Stomach (tissue), 9 donors: ENCODE results near the gene PEX12. TPM values are rescaled to one million over a fixed set of nuclear protein-coding genes. Genes with fewer than 3 reads are reported as not detected.

ENCODE experiments used
- DNase-seq, 2 donors: peaks; one replicate each; pipeline versions ENCODE4 v3.0.0 to v3.0.0-alpha.2; 2013 to 2019
- H3K27ac ChIP-seq, 5 donors: fragments of 200-600 bp in 4 of 5; sonication (generic) in 4 of 5; one replicate each; pipeline ENCODE4 v1.5.1; 2013 to 2019; ENCODE audit warnings: mild to moderate bottlenecking in 1 of 5, moderate library complexity in 1 of 5
- H3K27me3 ChIP-seq, 3 donors: fragments of 200-600 bp; sonication (generic); one replicate each; pipeline ENCODE4 v1.5.1; 2017 to 2019; ENCODE audit warnings: mixed run types in 1 of 3
- H3K36me3 ChIP-seq, 4 donors: fragments of 200-600 bp; sonication (generic); 1 replicate in 3 of 4; 2 replicates in 1 of 4; pipeline ENCODE4 v1.5.1; 2016 to 2019
- H3K4me1 ChIP-seq, 4 donors: fragments of 200-600 bp; sonication (generic); one replicate each; pipeline ENCODE4 v1.5.1; 2016 to 2019
- H3K4me3 ChIP-seq, 4 donors: fragments of 200-600 bp; sonication (generic) in 3 of 4; one replicate each; pipeline ENCODE4 v1.5.1; 2016 to 2019; ENCODE audit warnings: mild to moderate bottlenecking in 1 of 4
- H3K9me3 ChIP-seq, 4 donors: fragments of 200-600 bp; sonication (generic); one replicate each; pipeline ENCODE4 v1.5.1; 2016 to 2019
- EP300 ChIP-seq: sonication (generic); formaldehyde crosslinking; IDR thresholded peaks from one replicate; pipeline ENCODE4 v1.6.1; 2017; ENCODE audit warnings: antibody characterized with exemption
- POLR2A ChIP-seq, 4 donors: fragments of 450-650 bp; IDR thresholded peaks; one replicate each; pipeline ENCODE4 v1.6.1; 2016; ENCODE audit warnings: antibody characterized with exemption in 4 of 4, control low read depth in 2 of 4, mild to moderate bottlenecking in 1 of 4, moderate library complexity in 1 of 4
- POLR2AphosphoS5 ChIP-seq, 3 donors: sonication (generic); formaldehyde crosslinking; IDR thresholded peaks; one replicate each; pipeline ENCODE4 v1.6.1; 2016; ENCODE audit warnings: antibody characterized with exemption in 3 of 3
- WGBS, 5 donors: extraction: QIAGEN DNeasy Blood & Tissue Kit in 3 of 5; methylation state at CpG; one replicate each; pipeline versions ENCODE4 v1.1.5 to v1.1.7; 2013 to 2018; 5-methylcytosine and 5-hydroxymethylcytosine counted together
- intact Hi-C: fragments of 100-400 bp; cut with DNase I; formaldehyde crosslinking; loops from one replicate; pipeline ENCODE4 v1.15.1; 2023; ENCODE audit warnings: low total_unique reads
- polyA plus RNA-seq, 3 donors: library from polyadenylated mRNA; stranded (reverse); fragments of 200-250 nt; gene quantifications; one replicate each; pipeline ENCODE4 v1.2.3, GENCODE V29; 2013
- total RNA-seq, 5 donors: library from RNA; depleted of rRNA; stranded (reverse); fragments of >200 nt; gene quantifications; one replicate each; pipeline versions ENCODE4 v1.1.0 to v1.2.3, GENCODE V29; 2014 to 2016
- TF ChIP-seq, protein P1 (sequence below), 7 experiments: fragments of 450-650 bp in 4 of 7; fragments of 200-600 bp in 3 of 7; sonication (generic) in 3 of 7; IDR thresholded peaks; one replicate each; pipeline ENCODE4 v1.5.1; 2016 to 2019; ENCODE audit warnings: antibody characterized with exemption in 7 of 7, control low read depth in 2 of 7, mild to moderate bottlenecking in 1 of 7
- donor health status: healthy with polysubstance abuse.
- donor health status: Bipolar disorder and iron deficiency.
- donor health status: healthy.

The PEX12 gene
- total and polyA plus RNA-seq, 8 donors, result 0.58 to 3.2 (median 1.8) TPM; not detected in 1

GRCh38 chr17:35609831-35610230 lies 31.5 kb upstream of the PEX12 start:
- intact Hi-C loops, result loop anchor here (10.0 kb wide), 1 partner anchor 125 kb away; the partner anchor contains the start of gene RASL10B
- TF ChIP-seq POLR2A (IDR thresholded peaks at IDR 0.05) (no peak), EP300 (no peak), POLR2AphosphoS5 (IDR thresholded peaks at IDR 0.05) (no peak)
- TF ChIP-seq, protein P1, sequence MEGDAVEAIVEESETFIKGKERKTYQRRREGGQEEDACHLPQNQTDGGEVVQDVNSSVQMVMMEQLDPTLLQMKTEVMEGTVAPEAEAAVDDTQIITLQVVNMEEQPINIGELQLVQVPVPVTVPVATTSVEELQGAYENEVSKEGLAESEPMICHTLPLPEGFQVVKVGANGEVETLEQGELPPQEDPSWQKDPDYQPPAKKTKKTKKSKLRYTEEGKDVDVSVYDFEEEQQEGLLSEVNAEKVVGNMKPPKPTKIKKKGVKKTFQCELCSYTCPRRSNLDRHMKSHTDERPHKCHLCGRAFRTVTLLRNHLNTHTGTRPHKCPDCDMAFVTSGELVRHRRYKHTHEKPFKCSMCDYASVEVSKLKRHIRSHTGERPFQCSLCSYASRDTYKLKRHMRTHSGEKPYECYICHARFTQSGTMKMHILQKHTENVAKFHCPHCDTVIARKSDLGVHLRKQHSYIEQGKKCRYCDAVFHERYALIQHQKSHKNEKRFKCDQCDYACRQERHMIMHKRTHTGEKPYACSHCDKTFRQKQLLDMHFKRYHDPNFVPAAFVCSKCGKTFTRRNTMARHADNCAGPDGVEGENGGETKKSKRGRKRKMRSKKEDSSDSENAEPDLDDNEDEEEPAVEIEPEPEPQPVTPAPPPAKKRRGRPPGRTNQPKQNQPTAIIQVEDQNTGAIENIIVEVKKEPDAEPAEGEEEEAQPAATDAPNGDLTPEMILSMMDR (IDR thresholded peaks at IDR 0.05), result no peak

DNA sequence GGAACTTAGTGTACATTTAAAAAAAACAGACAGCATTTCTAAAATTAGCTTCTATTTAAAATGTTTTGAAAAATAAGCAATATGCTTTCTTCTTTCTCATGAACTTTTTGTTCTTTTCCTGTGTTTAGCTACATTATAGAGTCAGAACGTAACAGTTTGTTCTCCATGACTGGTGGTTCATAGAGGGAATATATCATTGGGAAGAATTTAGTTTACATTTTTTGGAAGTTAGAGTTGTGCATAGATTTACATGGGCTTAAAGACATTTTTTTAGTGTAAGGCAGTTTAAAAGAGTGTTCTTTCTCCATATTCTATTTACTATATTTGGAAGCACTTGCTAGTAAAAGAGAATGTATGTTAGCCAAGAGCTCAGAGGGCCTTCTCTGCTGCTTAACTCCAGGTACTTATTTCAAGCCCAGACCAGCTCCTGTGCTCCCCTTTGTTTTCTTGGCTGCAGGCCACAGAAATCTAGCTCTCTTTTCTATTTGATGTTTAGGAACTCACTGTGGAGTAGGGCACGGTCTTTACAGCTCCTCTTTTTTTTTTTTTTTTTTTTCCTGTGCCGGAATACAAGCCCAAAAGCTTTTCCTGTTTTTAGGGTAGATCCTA lies 29.0 kb upstream of the PEX12 start:
- no peaks in the 10 kb centered on the region for H3K9me3 ChIP-seq
- H3K4me1 ChIP-seq, result peaks cover 0 to 16% (median 0%) of the 10 kb centered on the region in 4 donors
- H3K27ac ChIP-seq, result peak overlapping the region in 4 of 5 donors; percentile 2 to 71 (median 34)
- TF ChIP-seq POLR2A (IDR thresholded peaks at IDR 0.05) (no peak), POLR2AphosphoS5 (IDR thresholded peaks at IDR 0.05) (no peak), EP300 (no peak)
- TF ChIP-seq, protein P1 (IDR thresholded peaks at IDR 0.05), result no peak
- H3K4me3 ChIP-seq, result peak overlapping the region in 2 of 4 donors; percentile 14 to 20
- no peaks in the 10 kb centered on the region for H3K27me3 ChIP-seq
- intact Hi-C loops, result no loop called here
- peak in 1 of 2 donors; percentile 28 for DNase-seq
- WGBS, 5 donors, result 50 to 77% (median 64%) methylated on average over 3 of the region's 3 CpGs
- H3K36me3 ChIP-seq, result peaks cover 39 to 100% (median 98%) of the 10 kb centered on the region in 4 donors

More at GRCh38 chr17:35609831-35610230, 31.5 kb upstream of the PEX12 start:
- Histone ChIP-seq H3K9me3 (no peaks in the 10 kb centered on the region), H3K27ac (peak overlapping the region in 1 of 5 donors; percentile 71), H3K4me3 (no peak overlapping the region), H3K4me1 (peaks cover 0 to 22% (median 0%) of the 10 kb centered on the region in 4 donors), H3K27me3 (no peaks in the 10 kb centered on the region), H3K36me3 (peaks cover 34 to 93% (median 80%) of the 10 kb centered on the region in 4 donors)
- no peak for DNase-seq
- 95 to 97% (median 96%) methylated on average over 4 of the region's 4 CpGs for WGBS, 5 donors

DNA sequence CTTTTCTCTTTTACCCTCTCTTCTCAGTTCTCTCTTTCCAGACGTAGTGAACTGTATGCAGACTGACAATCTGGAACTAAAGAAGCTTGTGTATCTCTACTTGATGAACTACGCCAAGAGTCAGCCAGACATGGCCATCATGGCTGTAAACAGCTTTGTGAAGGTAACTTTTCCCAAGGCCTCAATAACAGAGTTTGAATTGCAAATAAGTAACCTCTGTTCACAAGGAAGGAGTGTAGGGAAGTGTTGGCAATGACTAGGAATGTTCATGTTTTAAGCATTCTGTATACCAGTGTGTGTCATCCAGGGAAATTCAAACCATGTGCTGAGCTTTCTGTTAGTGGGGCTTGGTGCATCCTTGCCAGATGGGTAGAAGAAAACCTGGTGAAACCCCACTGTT lies 27.3 kb upstream of the PEX12 start:
- Histone ChIP-seq H3K9me3 (no peaks in the 10 kb centered on the region), H3K27me3 (no peaks in the 10 kb centered on the region), H3K36me3 (peaks cover 34 to 100% (median 99%) of the 10 kb centered on the region in 4 donors), H3K27ac (peak overlapping the region in 3 of 5 donors; percentile 2 to 71 (median 67)), H3K4me3 (no peak overlapping the region), H3K4me1 (peaks cover 0 to 9% (median 0%) of the 10 kb centered on the region in 4 donors)
- 78 to 99% (median 93%) methylated on average over 2 of the region's 2 CpGs for WGBS, 5 donors
- intact Hi-C loops, result no loop called here
- DNase-seq, result no peak
- TF ChIP-seq POLR2AphosphoS5 (IDR thresholded peaks at IDR 0.05) (no peak), EP300 (no peak), POLR2A (IDR thresholded peaks at IDR 0.05) (no peak)
- TF ChIP-seq, protein P1 (IDR thresholded peaks at IDR 0.05), result no peak

DNA sequence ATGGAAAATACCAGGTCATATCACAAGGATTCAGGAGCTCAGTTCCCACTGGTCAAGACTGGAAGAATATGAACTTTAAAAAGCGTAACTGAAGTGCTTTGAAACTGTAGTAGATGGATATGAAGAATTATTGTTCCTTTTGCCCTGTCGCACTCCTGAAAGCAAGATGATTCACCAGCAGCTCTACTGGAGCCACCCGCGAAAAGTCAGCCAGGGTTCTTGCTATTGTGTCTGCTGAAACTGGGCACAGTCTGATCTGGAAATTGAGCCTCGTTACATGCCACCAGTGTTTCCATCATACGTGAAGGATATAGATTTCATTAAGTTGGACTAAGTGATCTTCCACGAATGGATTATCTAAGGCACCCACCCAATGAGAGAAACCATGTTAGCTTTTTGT lies 25.3 kb upstream of the PEX12 start:
- Histone ChIP-seq H3K27ac (no peak overlapping the region), H3K9me3 (no peaks in the 10 kb centered on the region), H3K4me1 (peaks cover 0 to 5% (median 0%) of the 10 kb centered on the region in 4 donors), H3K36me3 (peaks cover 26 to 100% (median 99%) of the 10 kb centered on the region in 4 donors), H3K4me3 (no peak overlapping the region), H3K27me3 (no peaks in the 10 kb centered on the region)
- TF ChIP-seq EP300, result no peak
- TF ChIP-seq, protein P1 (IDR thresholded peaks at IDR 0.05), result no peak
- TF ChIP-seq POLR2AphosphoS5 (IDR thresholded peaks at IDR 0.05), result no peak
- TF ChIP-seq POLR2A (IDR thresholded peaks at IDR 0.05), result no peak
- intact Hi-C loops, result no loop called here
- 89 to 96% (median 91%) methylated on average over 7 of the region's 7 CpGs for WGBS, 5 donors
- no peak for DNase-seq
